Fibroblast of gingiva (primary cell): ENCODE data around the gene PIN1.

ENCODE experiments used
- DNase-seq: peaks from one replicate; pipeline ENCODE4 v3.0.0-alpha.2; 2011; ENCODE audit warnings: low read depth

PIN1 gene

GRCh38 chr19:9857076-9857721 lies 22.1 kb downstream of the PIN1 start:
- DNase-seq: no peak

- no peak for DNase-seq
Measured at GRCh38 chr19:9857920-9858746, 23.0 kb downstream of the PIN1 start.

GRCh38 chr19:9858766-9859165 lies 23.6 kb downstream of the PIN1 start:
- DNase-seq: no peak

GRCh38 chr19:9860407-9860806 lies 25.3 kb downstream of the PIN1 start:
- DNase-seq: no peak

GRCh38 chr19:9861503-9861902 lies 26.4 kb downstream of the PIN1 start:
- no peak for DNase-seq

- no peak for DNase-seq
Measured at GRCh38 chr19:9862938-9863337, 27.8 kb downstream of the PIN1 start.

GRCh38 chr19:9863759-9864158 lies 28.6 kb downstream of the PIN1 start:
- no peak for DNase-seq

GRCh38 chr19:9865732-9866501 lies 30.8 kb downstream of the PIN1 start:
- no peak for DNase-seq

- no peak for DNase-seq
Measured at GRCh38 chr19:9868983-9869617, 34.0 kb downstream of the PIN1 start.

GRCh38 chr19:9871626-9872338 lies 36.7 kb downstream of the PIN1 start:
- DNase-seq: no peak

GRCh38 chr19:9872618-9873242 lies 37.6 kb downstream of the PIN1 start:
- no peak for DNase-seq

GRCh38 chr19:9875031-9875627 lies 40.0 kb downstream of the PIN1 start:
- DNase-seq: no peak

GRCh38 chr19:9875796-9876195 lies 40.7 kb downstream of the PIN1 start:
- no peak for DNase-seq

GRCh38 chr19:9877780-9878510 lies 42.8 kb downstream of the PIN1 start:
- DNase-seq: no peak

- DNase-seq: no peak
Measured at GRCh38 chr19:9878511-9879196, 43.5 kb downstream of the PIN1 start.

GRCh38 chr19:9881720-9882119 lies 46.6 kb downstream of the PIN1 start:
- DNase-seq: no peak

- DNase-seq: no peak
Measured at GRCh38 chr19:9883231-9883758, 48.2 kb downstream of the PIN1 start.

GRCh38 chr19:9883764-9884163 lies 48.6 kb downstream of the PIN1 start:
- DNase-seq: no peak

GRCh38 chr19:9885077-9885552 lies 50.0 kb downstream of the PIN1 start:
- peak; percentile 66 for DNase-seq
